HG02970 (cell line): Measurements from ENCODE around the gene SLC12A5.

Experiments used
- ATAC-seq: cut with Tn5 transposase; IDR thresholded peaks from one replicate; pipeline ENCODE4 v1.9.1; 2021; ENCODE audit warnings: mild to moderate bottlenecking, moderate library complexity, moderate number of reproducible peaks; ENCODE audit not compliant: unreplicated experiment, low FRiP score

Gene SLC12A5

GRCh38 chr20:46023999-46024398, 5.0 kb upstream of the SLC12A5 start:
- ATAC-seq: no peak

DNA sequence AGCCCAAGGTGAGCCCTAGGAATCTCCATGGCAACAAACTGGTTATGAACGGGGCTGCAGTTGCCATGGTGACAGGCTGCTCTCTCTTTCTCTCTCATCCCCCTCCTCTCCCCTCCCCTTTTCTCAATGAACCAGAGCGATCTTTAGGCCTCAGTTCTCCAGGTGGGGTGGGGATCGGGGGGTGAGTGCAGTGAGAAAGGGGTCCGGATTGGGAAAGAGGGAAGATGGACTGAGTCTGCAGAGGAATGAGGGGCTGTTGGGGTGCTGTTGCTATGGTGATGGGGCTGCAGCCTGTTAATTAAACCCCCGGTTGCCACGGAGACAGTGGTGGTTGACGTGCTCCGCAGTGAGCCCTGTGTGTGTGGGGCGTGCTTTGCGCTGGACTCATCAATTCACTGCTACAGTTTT, 3.6 kb upstream of the SLC12A5 start:
- no peak for ATAC-seq

GRCh38 chr20:46027245-46027853, 1.7 kb upstream of the SLC12A5 start:
- ATAC-seq: no peak

DNA sequence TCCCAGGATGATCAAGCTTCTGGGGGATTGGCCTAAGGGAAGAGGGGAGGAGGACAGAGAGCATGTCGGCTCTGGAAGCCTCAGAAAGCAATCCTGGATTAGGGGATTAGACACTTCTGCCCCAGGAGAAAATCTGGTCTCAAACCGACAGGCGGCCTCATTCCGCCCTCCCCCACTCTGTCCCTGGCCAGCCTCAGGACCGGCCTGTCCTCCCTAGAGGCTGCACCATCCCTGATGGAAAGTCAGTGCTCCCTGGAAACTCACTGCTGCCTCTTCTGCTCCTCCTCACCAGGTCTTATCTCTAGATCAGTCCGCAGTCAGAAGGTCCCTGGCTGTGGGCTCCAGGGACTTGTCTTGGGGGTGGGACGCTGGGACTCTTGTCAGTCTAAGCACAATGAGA, 905 bp upstream of the SLC12A5 start:
- no peak for ATAC-seq

GRCh38 chr20:46030284-46031013, 1.4 kb downstream of the SLC12A5 start:
- ATAC-seq: no peak

DNA sequence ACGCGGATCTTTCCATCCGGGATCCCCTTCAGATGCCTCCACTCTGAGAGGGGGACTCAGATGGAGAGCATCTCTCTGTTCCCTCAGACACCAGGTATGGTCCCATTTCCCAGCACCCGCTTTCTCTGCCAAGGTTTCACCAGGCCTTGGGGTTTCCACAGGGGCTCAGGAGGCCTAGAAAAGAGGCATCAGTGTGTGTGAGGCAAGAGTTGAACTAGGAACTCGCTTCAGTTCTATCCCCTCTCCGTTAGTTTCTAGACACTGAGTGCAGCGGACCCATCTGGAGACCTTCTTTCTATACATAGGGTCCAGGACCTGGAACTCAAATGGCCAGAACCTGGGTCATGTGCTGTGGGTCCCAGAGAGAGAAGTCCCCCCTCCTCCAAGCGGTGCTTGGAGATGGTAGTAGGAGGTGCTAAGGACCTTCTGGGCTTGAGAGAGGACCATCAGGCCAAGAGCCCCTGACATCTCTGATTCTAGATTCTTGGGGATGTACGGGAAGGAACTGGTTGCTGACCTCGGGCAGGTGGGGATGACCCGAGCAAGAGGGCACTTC, 2.1 kb downstream of the SLC12A5 start:
- ATAC-seq: no peak

DNA sequence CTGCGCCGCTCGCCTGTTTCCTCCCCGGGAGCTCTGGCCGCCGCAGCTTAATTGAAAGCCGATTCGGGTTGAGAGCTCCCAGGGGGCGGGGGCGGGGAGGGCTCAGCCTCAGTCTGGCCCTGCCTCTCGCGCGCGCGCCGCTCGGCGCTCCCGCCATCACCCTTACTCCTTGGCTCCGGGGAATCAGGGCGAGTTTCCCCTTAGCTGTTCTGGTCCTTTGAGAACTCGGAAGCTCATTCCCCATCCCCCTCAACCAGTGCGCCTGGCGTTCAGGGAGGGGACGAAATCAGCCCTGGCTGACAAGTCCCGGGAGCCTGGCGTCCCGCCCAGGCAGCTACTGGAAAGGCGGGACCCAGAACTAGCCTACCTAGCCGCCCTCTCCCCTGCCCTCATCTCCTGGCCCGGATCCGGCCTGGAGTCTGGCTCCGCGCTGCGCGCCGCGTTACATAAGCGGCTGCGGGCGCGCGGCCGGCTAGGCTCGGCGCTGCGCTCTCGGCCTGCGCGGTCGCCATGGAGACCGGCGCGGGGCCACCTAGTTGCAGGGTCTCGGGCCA, 2.8 kb downstream of the SLC12A5 start:
- ATAC-seq: no peak

- ATAC-seq: no peak
These were observed 5.0 kb downstream of the SLC12A5 start for GRCh38 chr20:46034039-46034438.

DNA sequence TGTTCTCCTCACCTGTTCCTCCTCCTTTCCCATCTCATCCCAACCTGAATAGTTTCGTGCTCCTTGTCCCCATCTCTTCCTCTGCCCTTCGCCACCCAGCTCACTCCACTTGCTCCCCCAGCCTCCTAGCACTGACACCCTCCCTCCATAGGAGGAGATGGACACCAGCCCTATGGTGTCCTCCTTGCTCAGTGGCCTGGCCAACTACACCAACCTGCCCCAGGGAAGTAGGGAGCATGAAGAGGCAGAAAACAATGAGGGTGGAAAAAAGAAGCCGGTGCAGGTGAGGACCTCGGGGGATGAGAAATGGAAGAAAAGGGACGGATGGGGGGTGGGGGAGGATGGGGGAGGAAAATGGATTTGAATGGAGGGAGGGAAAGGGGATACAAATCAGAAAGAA, 6.2 kb downstream of the SLC12A5 start:
- ATAC-seq: no peak

DNA sequence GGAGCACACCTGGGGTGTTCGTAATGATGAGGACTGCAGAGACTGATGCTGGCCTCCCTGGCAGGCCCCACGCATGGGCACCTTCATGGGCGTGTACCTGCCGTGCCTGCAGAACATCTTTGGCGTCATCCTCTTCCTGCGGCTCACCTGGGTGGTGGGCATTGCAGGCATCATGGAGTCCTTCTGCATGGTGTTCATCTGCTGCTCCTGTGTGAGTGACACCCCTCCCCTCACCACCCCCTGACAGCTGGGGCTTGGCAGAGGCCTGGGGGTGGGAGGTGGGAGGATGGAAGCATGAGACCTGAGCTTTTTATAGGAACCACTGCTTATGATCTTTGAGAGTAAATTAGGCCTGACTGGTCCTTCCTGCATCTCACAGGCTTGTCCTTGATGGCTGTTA, 6.7 kb downstream of the SLC12A5 start:
- ATAC-seq: no peak

- no peak for ATAC-seq
These were observed 7.4 kb downstream of the SLC12A5 start for GRCh38 chr20:46036370-46036769.

GRCh38 chr20:46037036-46037435, 8.0 kb downstream of the SLC12A5 start:
- ATAC-seq: no peak

GRCh38 chr20:46040902-46041535, 12.0 kb downstream of the SLC12A5 start:
- ATAC-seq: no peak

DNA sequence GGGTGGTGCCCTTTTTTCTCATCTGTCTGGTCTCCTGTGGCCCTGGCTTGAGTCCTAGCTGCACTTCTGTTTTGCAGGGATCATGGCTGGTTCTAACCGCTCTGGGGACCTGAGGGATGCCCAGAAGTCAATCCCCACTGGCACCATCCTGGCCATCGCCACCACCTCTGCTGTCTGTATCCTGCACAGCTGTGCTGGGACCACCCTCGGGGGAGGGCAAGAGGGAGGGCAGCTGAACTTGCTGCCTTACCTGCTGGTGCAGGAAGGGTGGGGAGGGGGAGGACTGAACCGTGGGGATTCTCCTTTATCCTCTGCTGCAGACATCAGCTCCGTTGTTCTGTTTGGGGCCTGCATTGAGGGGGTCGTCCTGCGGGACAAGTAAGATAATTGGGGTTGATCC, 14.5 kb downstream of the SLC12A5 start:
- no peak for ATAC-seq

GRCh38 chr20:46044896-46045295, 15.9 kb downstream of the SLC12A5 start:
- no peak for ATAC-seq

- ATAC-seq: no peak
These were observed 17.7 kb downstream of the SLC12A5 start for GRCh38 chr20:46046588-46047310.

- ATAC-seq: no peak
These were observed 18.8 kb downstream of the SLC12A5 start for GRCh38 chr20:46047821-46048220.

- no peak for ATAC-seq
These were observed 20.2 kb downstream of the SLC12A5 start for GRCh38 chr20:46049190-46049589.

GRCh38 chr20:46049815-46050214, 20.8 kb downstream of the SLC12A5 start:
- no peak for ATAC-seq

- no peak for ATAC-seq
These were observed 21.4 kb downstream of the SLC12A5 start for GRCh38 chr20:46050444-46050843.

DNA sequence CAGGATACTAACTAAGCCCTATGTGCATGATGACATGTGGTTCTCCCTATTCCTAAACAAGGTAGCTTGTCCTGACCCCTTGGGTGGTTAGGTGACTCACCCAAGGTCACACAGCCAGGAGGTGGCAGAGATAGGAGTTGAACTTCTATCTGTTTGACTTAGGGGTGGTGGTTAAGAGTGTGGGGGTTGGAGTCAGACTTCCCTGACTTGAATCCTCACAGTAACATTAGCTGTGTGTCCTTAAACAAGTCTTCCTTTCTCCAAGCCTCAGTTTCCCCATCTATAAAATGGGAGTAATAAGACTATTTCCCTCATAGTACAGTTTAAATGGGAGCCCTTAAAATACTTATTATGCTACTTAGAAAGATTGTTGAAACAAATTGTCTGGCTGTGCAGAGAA, 21.9 kb downstream of the SLC12A5 start:
- no peak for ATAC-seq
